DND-41 (cell line): ENCODE results near the gene PINK1.
"Not testable (repeated sequence)": the region's sequence is repeated elsewhere in the genome, so short reads cannot be mapped to it uniquely, and the experiment has no call there.

ENCODE experiments used
- ATAC-seq: fragments of 200-7000 bp; cut with Tn5 transposase; 3 replicates; pipeline ENCODE4 v1.9.1; 2021; ENCODE audit warnings: low read depth; ENCODE audit not compliant: insufficient read depth
- DNase-seq: peaks from one replicate; pipeline ENCODE4 v3.0.0-alpha.2; 2020
- H2AFZ ChIP-seq: 2 replicates; pipeline ENCODE4 v1.6.0; 2012; ENCODE audit warnings: low read depth, low read length
- H3K27ac ChIP-seq: 2 replicates; pipeline ENCODE4 v1.5.1; 2012; ENCODE audit warnings: low read length, inconsistent platforms
- H3K27me3 ChIP-seq: fragments of 200-600 bp; sonication (generic); 2 replicates; pipeline ENCODE4 v1.6.0; 2012; ENCODE audit warnings: low read length, mild to moderate bottlenecking, inconsistent platforms; ENCODE audit not compliant: insufficient read depth, poor library complexity
- H3K36me3 ChIP-seq: 2 replicates; pipeline ENCODE4 v1.5.1; 2012; ENCODE audit warnings: low read length, inconsistent platforms; ENCODE audit not compliant: insufficient read depth
- H3K4me1 ChIP-seq: 2 replicates; pipeline ENCODE4 v1.5.1; 2012; ENCODE audit warnings: mild to moderate bottlenecking, low read length; ENCODE audit not compliant: insufficient read depth
- H3K4me2 ChIP-seq: 2 replicates; pipeline ENCODE4 v1.6.0; 2012; ENCODE audit warnings: mild to moderate bottlenecking, moderate library complexity, low read length, inconsistent platforms; ENCODE audit not compliant: insufficient read depth
- H3K4me3 ChIP-seq, 2 experiments: fragments of 200-600 bp in 1 of 2; shearing (Covaris generic) in 1 of 2; 2 replicates each; pipeline ENCODE4 v1.5.1; 2012 to 2016; ENCODE audit warnings: inconsistent platforms in 2 of 2, low read length in 2 of 2, mild to moderate bottlenecking in 2 of 2, low read depth in 1 of 2, moderate library complexity in 1 of 2
- H3K79me2 ChIP-seq: 2 replicates; pipeline ENCODE4 v1.6.0; 2012; ENCODE audit warnings: low read length, inconsistent platforms; ENCODE audit not compliant: insufficient read depth
- H3K9ac ChIP-seq: 2 replicates; pipeline ENCODE4 v1.6.0; 2012; ENCODE audit warnings: low read depth, mild to moderate bottlenecking, inconsistent platforms, low read length, moderate library complexity
- H3K9me3 ChIP-seq: 2 replicates; pipeline ENCODE4 v1.5.1; 2012; ENCODE audit warnings: low read length, moderate library complexity, mild to moderate bottlenecking, inconsistent platforms; ENCODE audit not compliant: insufficient read depth, severe bottlenecking
- H4K20me1 ChIP-seq: 2 replicates; pipeline ENCODE4 v1.6.0; 2012; ENCODE audit warnings: low read length; ENCODE audit not compliant: insufficient read depth
- CTCF ChIP-seq: IDR thresholded peaks from 2 replicates; pipeline ENCODE4 v1.5.1; 2012; ENCODE audit warnings: borderline replicate concordance, low read length, moderate library complexity, mild to moderate bottlenecking; ENCODE audit not compliant: poor library complexity, severe bottlenecking; ENCODE audit errors: extremely low read depth
- EZH2 ChIP-seq: IDR thresholded peaks from 3 replicates; pipeline ENCODE4 v1.6.1; 2012; ENCODE audit warnings: borderline replicate concordance, low read depth, mild to moderate bottlenecking, moderate library complexity, low read length, inconsistent platforms; ENCODE audit not compliant: severe bottlenecking

Gene PINK1

GRCh38 chr1:20602851-20603450, 30.3 kb upstream of the PINK1 start:
- no peak overlapping the region for H3K4me3 ChIP-seq
- H3K4me1 ChIP-seq = no peaks in the 10 kb centered on the region
- DNase-seq = no peak
- H3K9ac ChIP-seq = no peak overlapping the region
- no peak for TF ChIP-seq CTCF
- TF ChIP-seq EZH2 = no peak
- no peak overlapping the region for H3K4me2 ChIP-seq
- H4K20me1 ChIP-seq = no peaks in the 10 kb centered on the region
- no peaks in the 10 kb centered on the region for H3K36me3 ChIP-seq
- H2AFZ ChIP-seq = no peak overlapping the region
- ATAC-seq = no peak
- H3K27ac ChIP-seq = no peak overlapping the region
- peaks cover 2% of the 10 kb centered on the region for H3K27me3 ChIP-seq
- H3K9me3 ChIP-seq = no peaks in the 10 kb centered on the region
- no peaks in the 10 kb centered on the region for H3K79me2 ChIP-seq

- no peaks in the 10 kb centered on the region for H3K4me1 ChIP-seq
- no peak overlapping the region for H3K4me3 ChIP-seq
- peaks cover 3% of the 10 kb centered on the region for H3K27me3 ChIP-seq
- DNase-seq (no peak), ATAC-seq (no peak)
- no peaks in the 10 kb centered on the region for H3K36me3 ChIP-seq
- TF ChIP-seq CTCF (no peak), EZH2 (no peak)
- H3K27ac ChIP-seq = no peak overlapping the region
- H3K9me3 ChIP-seq = no peaks in the 10 kb centered on the region
- no peak overlapping the region for H3K4me2 ChIP-seq
- H4K20me1 ChIP-seq = no peaks in the 10 kb centered on the region
- H3K79me2 ChIP-seq = no peaks in the 10 kb centered on the region
- H2AFZ ChIP-seq = no peak overlapping the region
- no peak overlapping the region for H3K9ac ChIP-seq
Measured at GRCh38 chr1:20603504-20604464, 29.5 kb upstream of the PINK1 start.

GRCh38 chr1:20604678-20605077, 28.6 kb upstream of the PINK1 start:
- H3K36me3 ChIP-seq = no peaks in the 10 kb centered on the region
- TF ChIP-seq CTCF (no peak), EZH2 (no peak)
- no peaks in the 10 kb centered on the region for H4K20me1 ChIP-seq
- H3K9ac ChIP-seq = no peak overlapping the region
- H3K4me1 ChIP-seq = no peaks in the 10 kb centered on the region
- no peaks in the 10 kb centered on the region for H3K9me3 ChIP-seq
- no peak overlapping the region for H3K4me3 ChIP-seq
- H3K79me2 ChIP-seq = no peaks in the 10 kb centered on the region
- DNase-seq = no peak
- no peak overlapping the region for H2AFZ ChIP-seq
- H3K4me2 ChIP-seq = no peak overlapping the region
- peaks cover 3% of the 10 kb centered on the region for H3K27me3 ChIP-seq
- ATAC-seq = no peak
- H3K27ac ChIP-seq = no peak overlapping the region

GRCh38 chr1:20606801-20607570, 26.3 kb upstream of the PINK1 start:
- not testable (repeated sequence) for H3K27ac ChIP-seq, ATAC-seq, H3K27me3 ChIP-seq, DNase-seq, H4K20me1 ChIP-seq, H3K4me2 ChIP-seq, H2AFZ ChIP-seq, H3K79me2 ChIP-seq, H3K9me3 ChIP-seq, H3K36me3 ChIP-seq, H3K4me1 ChIP-seq, H3K4me3 ChIP-seq, H3K9ac ChIP-seq
